ENCODE measurements around the gene FARP1.

FARP1 gene

GRCh38 chr13:98493042-98493712 lies 350.3 kb downstream of the FARP1 start:
- no peak for DNase-seq

- no peak for DNase-seq
These were observed 351.9 kb downstream of the FARP1 start for GRCh38 chr13:98494769-98495168.

GRCh38 chr13:98495627-98496478 lies 353.0 kb downstream of the FARP1 start:
- no peak for DNase-seq

GRCh38 chr13:98496479-98496791 lies 353.5 kb downstream of the FARP1 start:
- DNase-seq = no peak

GRCh38 chr13:98496966-98497365 lies 354.1 kb downstream of the FARP1 start:
- no peak for DNase-seq

- no peak for DNase-seq
These were observed 358.1 kb downstream of the FARP1 start for GRCh38 chr13:98500963-98501421.

- no peak for DNase-seq
These were observed 360.5 kb downstream of the FARP1 start for GRCh38 chr13:98503175-98504028.

- DNase-seq = no peak
These were observed 361.1 kb downstream of the FARP1 start for GRCh38 chr13:98504029-98504351.

GRCh38 chr13:98504371-98504963 lies 361.6 kb downstream of the FARP1 start:
- no peak for DNase-seq

All from DMS79 (cell line).